ENCODE results near the gene ATP6V0A4.
"Not testable (repeated sequence)": the region's sequence is repeated elsewhere in the genome, so short reads cannot be mapped to it uniquely, and the experiment has no call there.

The ATP6V0A4 gene

GRCh38 chr7:138749960-138750359 is 48.0 kb downstream of the ATP6V0A4 start:
- no peak for DNase-seq

- DNase-seq, result no peak
Observed at GRCh38 chr7:138748666-138749065, 49.3 kb downstream of the ATP6V0A4 start.

- no peak for DNase-seq
Observed at GRCh38 chr7:138746073-138746472, 51.9 kb downstream of the ATP6V0A4 start.

- DNase-seq, result no peak
Observed at GRCh38 chr7:138745189-138745588, 52.8 kb downstream of the ATP6V0A4 start.

GRCh38 chr7:138741453-138741735 is 56.6 kb downstream of the ATP6V0A4 start:
- DNase-seq, result no peak

GRCh38 chr7:138739859-138740258 is 58.1 kb downstream of the ATP6V0A4 start:
- DNase-seq, result no peak

GRCh38 chr7:138738551-138739335 is 59.3 kb downstream of the ATP6V0A4 start:
- DNase-seq, result peak; percentile 86

- DNase-seq, result no peak
Observed at GRCh38 chr7:138738114-138738513, 59.9 kb downstream of the ATP6V0A4 start.

GRCh38 chr7:138735399-138735798 is 62.6 kb downstream of the ATP6V0A4 start:
- no peak for DNase-seq

- DNase-seq, result not testable (repeated sequence)
Observed at GRCh38 chr7:138731733-138732132, 66.3 kb downstream of the ATP6V0A4 start.

- DNase-seq, result no peak
Observed at GRCh38 chr7:138729444-138729843, 68.6 kb downstream of the ATP6V0A4 start.

- no peak for DNase-seq
Observed at GRCh38 chr7:138727336-138728099, 70.5 kb downstream of the ATP6V0A4 start.

GRCh38 chr7:138726288-138726687 is 71.7 kb downstream of the ATP6V0A4 start:
- DNase-seq, result no peak

- DNase-seq, result no peak
Observed at GRCh38 chr7:138720286-138720685, 77.7 kb downstream of the ATP6V0A4 start.

- no peak for DNase-seq
Observed at GRCh38 chr7:138716889-138717288, 81.1 kb downstream of the ATP6V0A4 start.

GRCh38 chr7:138713191-138713590 is 84.8 kb downstream of the ATP6V0A4 start:
- no peak for DNase-seq

- no peak for DNase-seq
Observed at GRCh38 chr7:138712652-138713051, 85.3 kb downstream of the ATP6V0A4 start.

GRCh38 chr7:138710536-138711385 is 87.2 kb downstream of the ATP6V0A4 start:
- no peak for DNase-seq

GRCh38 chr7:138705167-138705566 is 92.8 kb downstream of the ATP6V0A4 start:
- DNase-seq, result no peak

GRCh38 chr7:138701537-138701923 is 96.5 kb downstream of the ATP6V0A4 start:
- DNase-seq, result no peak

GRCh38 chr7:138700857-138701536 is 97.0 kb downstream of the ATP6V0A4 start, which contains the start of gene SVOPL:
Gene SVOPL (minus strand): TSS chr7:138701362. CDS start chr7:138679045, 22,317 bp downstream.
- no peak for DNase-seq

GRCh38 chr7:138699661-138700060 is 98.3 kb downstream of the ATP6V0A4 start:
- DNase-seq, result no peak

- DNase-seq, result no peak
Observed at GRCh38 chr7:138698281-138698680, 99.7 kb downstream of the ATP6V0A4 start.
